Gastrocnemius medialis (tissue), 4 donors: ENCODE measurements around the gene C11orf91. TPM values are rescaled to one million over a fixed set of nuclear protein-coding genes. Genes with fewer than 3 reads are reported as not detected.

ENCODE experiments used
- ATAC-seq, 2 donors: fragments of 150-250 bp; one replicate each; pipeline ENCODE4 v1.9.1; 2016
- DNase-seq, 2 donors: peaks; one replicate each; pipeline ENCODE4 v3.0.0-alpha.2; 2019
- H3K27ac ChIP-seq, 4 donors: fragments of 200-600 bp; sonication (generic); 1 replicate in 1 of 4; 2 replicates in 3 of 4; pipeline ENCODE4 v1.5.1; 2016 to 2018; ENCODE audit warnings: mild to moderate bottlenecking in 2 of 4, moderate library complexity in 1 of 4
- H3K27me3 ChIP-seq, 3 donors: fragments of 200-600 bp; sonication (generic) in 2 of 3; 1 replicate in 1 of 3; 2 replicates in 2 of 3; pipeline versions ENCODE4 v1.5.1 to v1.6.0; 2016 to 2019; ENCODE audit warnings: mild to moderate bottlenecking in 1 of 3, moderate library complexity in 1 of 3
- H3K36me3 ChIP-seq, 2 donors: fragments of 200-600 bp; sonication (generic) in 1 of 2; one replicate each; pipeline ENCODE4 v1.5.1; 2017 to 2018
- H3K4me1 ChIP-seq, 2 donors: fragments of 200-600 bp; sonication (generic) in 1 of 2; one replicate each; pipeline ENCODE4 v1.5.1; 2016 to 2017; ENCODE audit warnings: mild to moderate bottlenecking in 2 of 2
- H3K4me3 ChIP-seq, 4 donors: fragments of 200-600 bp; sonication (generic) in 3 of 4; 1 replicate in 1 of 4; 2 replicates in 3 of 4; pipeline ENCODE4 v1.5.1; 2016 to 2019; ENCODE audit warnings: mild to moderate bottlenecking in 2 of 4
- H3K9me3 ChIP-seq, 3 donors: fragments of 200-600 bp; sonication (generic) in 2 of 3; 1 replicate in 1 of 3; 2 replicates in 2 of 3; pipeline ENCODE4 v1.5.1; 2016 to 2019
- CTCF ChIP-seq, 5 experiments: fragments of 450-650 bp in 3 of 5; fragments of 200-600 bp in 2 of 5; sonication (generic) in 2 of 5; IDR thresholded peaks in 4 of 5; conservative IDR thresholded peaks in 1 of 5; 1 replicate in 4 of 5; 2 replicates in 1 of 5; pipeline ENCODE4 v1.5.1; 2016 to 2019; ENCODE audit warnings: antibody characterized with exemption in 5 of 5, mild to moderate bottlenecking in 3 of 5, moderate library complexity in 3 of 5
- POLR2A ChIP-seq, 2 donors: fragments of 450-650 bp; IDR thresholded peaks; one replicate each; pipeline ENCODE4 v1.6.1; 2017; ENCODE audit warnings: antibody characterized with exemption in 2 of 2, mild to moderate bottlenecking in 2 of 2, moderate library complexity in 2 of 2
- in situ Hi-C, 4 donors: fragments of 200-750 bp; cut with MboI; loops; one replicate each; pipeline versions ENCODE4 v1.15.0 to v1.8.0; 2017; ENCODE audit warnings: low sequenced_read_pairs in 4 of 4
- intact Hi-C: fragments of 100-400 bp; cut with DNase I; formaldehyde crosslinking; loops from one replicate; pipeline ENCODE4 v1.15.1; 2023; ENCODE audit warnings: low total_unique reads
- total RNA-seq, 4 donors: library from RNA; depleted of rRNA; stranded (reverse); fragments of >200 nt; gene quantifications; one replicate each; pipeline versions ENCODE4 v1.1.0 to v1.2.3, GENCODE V29; 2016

Gene C11orf91
- total RNA-seq, 4 donors from 2014 or later: not detected

GRCh38 chr11:33696931-33697638 is 3.5 kb downstream of the C11orf91 start:
- Histone ChIP-seq H3K27ac (peak overlapping the region in 1 of 4 donors; percentile 78), H3K36me3 (no peaks in the 10 kb centered on the region), H3K9me3 (no peaks in the 10 kb centered on the region), H3K27me3 (no peaks in the 10 kb centered on the region), H3K4me1 (peaks cover 32 to 55% of the 10 kb centered on the region in 2 donors), H3K4me3 (no peak overlapping the region)
- intact Hi-C loops (loop anchor here (10.0 kb wide), 1 partner anchor 732 kb away; no protein-coding TSS in a partner anchor), in situ Hi-C loops (loop anchor here in 1 of 4 donors (25.0 kb wide), 2 partner anchors 435 to 535 kb away; partner anchors contain the start of genes CSTF3 and HIPK3)
- ATAC-seq (no peak), DNase-seq (no peak)
- no peak for TF ChIP-seq POLR2A (IDR thresholded peaks at IDR 0.05)
- no peak for TF ChIP-seq CTCF (IDR thresholded peaks at IDR 0.05 in 4 of 5, conservative IDR thresholded peaks at IDR 0.05 in 1 of 5)

- intact Hi-C loops (loop anchor here (10.0 kb wide), 1 partner anchor 732 kb away; no protein-coding TSS in a partner anchor), in situ Hi-C loops (loop anchor here in 1 of 4 donors (25.0 kb wide), 2 partner anchors 434 to 534 kb away; partner anchors contain the start of genes CSTF3 and HIPK3)
- Histone ChIP-seq H3K27me3 (no peaks in the 10 kb centered on the region), H3K27ac (peak overlapping the region; percentile 72 to 84 (median 77)), H3K4me1 (peaks cover 32 to 55% of the 10 kb centered on the region in 2 donors), H3K9me3 (no peaks in the 10 kb centered on the region), H3K36me3 (no peaks in the 10 kb centered on the region), H3K4me3 (no peak overlapping the region)
- ATAC-seq: no peak
- no peak for TF ChIP-seq CTCF (IDR thresholded peaks at IDR 0.05 in 4 of 5, conservative IDR thresholded peaks at IDR 0.05 in 1 of 5)
- TF ChIP-seq POLR2A (IDR thresholded peaks at IDR 0.05): no peak
- no peak for DNase-seq
Measured at GRCh38 chr11:33696411-33696810, 4.2 kb downstream of the C11orf91 start.

GRCh38 chr11:33695051-33695566 is 5.5 kb downstream of the C11orf91 start:
- peak in 1 of 2 donors; percentile 53 for DNase-seq
- intact Hi-C loops: loop anchor here (10.0 kb wide), 1 partner anchor 730 kb away; no protein-coding TSS in a partner anchor
- H3K27me3 ChIP-seq: no peaks in the 10 kb centered on the region
- no peak overlapping the region for H3K4me3 ChIP-seq
- ATAC-seq: peak in 1 of 2 donors; percentile 5
- peak overlapping the region; percentile 72 to 84 (median 77) for H3K27ac ChIP-seq
- H3K4me1 ChIP-seq: peaks cover 32 to 57% of the 10 kb centered on the region in 2 donors
- no peaks in the 10 kb centered on the region for H3K36me3 ChIP-seq
- in situ Hi-C loops: loop anchor here in 1 of 4 donors (25.0 kb wide), 2 partner anchors 433 to 533 kb away; partner anchors contain the start of genes CSTF3 and HIPK3
- no peak for TF ChIP-seq CTCF (IDR thresholded peaks at IDR 0.05 in 4 of 5, conservative IDR thresholded peaks at IDR 0.05 in 1 of 5)
- no peak for TF ChIP-seq POLR2A (IDR thresholded peaks at IDR 0.05)
- H3K9me3 ChIP-seq: no peaks in the 10 kb centered on the region

- Histone ChIP-seq H3K27ac (peak overlapping the region; percentile 72 to 84 (median 77)), H3K36me3 (no peaks in the 10 kb centered on the region), H3K4me1 (peaks cover 32 to 57% of the 10 kb centered on the region in 2 donors), H3K4me3 (no peak overlapping the region), H3K27me3 (no peaks in the 10 kb centered on the region), H3K9me3 (no peaks in the 10 kb centered on the region)
- DNase-seq (no peak), ATAC-seq (no peak)
- in situ Hi-C loops: loop anchor here in 1 of 4 donors (25.0 kb wide), 2 partner anchors 432 to 532 kb away; partner anchors contain the start of genes CSTF3 and HIPK3
- intact Hi-C loops: loop anchor here (5.0 to 10.0 kb wide), 2 partner anchors 532 to 730 kb away; partner anchors contain the start of gene CSTF3
- TF ChIP-seq CTCF (IDR thresholded peaks at IDR 0.05 in 4 of 5, conservative IDR thresholded peaks at IDR 0.05 in 1 of 5) (no peak), POLR2A (IDR thresholded peaks at IDR 0.05) (no peak)
Measured at GRCh38 chr11:33694346-33695050, 6.1 kb downstream of the C11orf91 start.
